Measurements from ENCODE around the gene PCOLCE2.

DNA sequence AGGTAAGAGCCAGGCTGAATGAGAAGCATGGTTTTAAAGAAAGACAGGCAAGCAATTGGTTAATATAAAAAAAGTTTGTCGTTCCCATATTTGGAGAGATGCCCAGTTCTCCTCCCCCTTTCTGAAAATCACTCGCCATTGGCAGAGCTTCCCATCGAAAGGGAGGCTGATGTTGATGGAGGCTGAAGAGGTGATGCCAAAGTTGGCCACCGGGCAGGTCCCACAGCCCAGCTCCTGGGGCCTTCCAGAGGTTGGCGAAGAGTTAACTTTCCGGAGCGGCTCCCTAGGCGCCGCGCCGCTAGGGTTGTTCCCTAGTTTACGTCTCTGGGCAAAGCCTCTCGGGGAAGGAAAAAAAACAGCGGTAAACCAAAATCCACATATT is 793 bp downstream of the PCOLCE2 start:
- TF ChIP-seq POLR2A (IDR thresholded peaks at IDR 0.05) = peak in 1 of 2 donors; percentile 4
- TF ChIP-seq, protein P1, sequence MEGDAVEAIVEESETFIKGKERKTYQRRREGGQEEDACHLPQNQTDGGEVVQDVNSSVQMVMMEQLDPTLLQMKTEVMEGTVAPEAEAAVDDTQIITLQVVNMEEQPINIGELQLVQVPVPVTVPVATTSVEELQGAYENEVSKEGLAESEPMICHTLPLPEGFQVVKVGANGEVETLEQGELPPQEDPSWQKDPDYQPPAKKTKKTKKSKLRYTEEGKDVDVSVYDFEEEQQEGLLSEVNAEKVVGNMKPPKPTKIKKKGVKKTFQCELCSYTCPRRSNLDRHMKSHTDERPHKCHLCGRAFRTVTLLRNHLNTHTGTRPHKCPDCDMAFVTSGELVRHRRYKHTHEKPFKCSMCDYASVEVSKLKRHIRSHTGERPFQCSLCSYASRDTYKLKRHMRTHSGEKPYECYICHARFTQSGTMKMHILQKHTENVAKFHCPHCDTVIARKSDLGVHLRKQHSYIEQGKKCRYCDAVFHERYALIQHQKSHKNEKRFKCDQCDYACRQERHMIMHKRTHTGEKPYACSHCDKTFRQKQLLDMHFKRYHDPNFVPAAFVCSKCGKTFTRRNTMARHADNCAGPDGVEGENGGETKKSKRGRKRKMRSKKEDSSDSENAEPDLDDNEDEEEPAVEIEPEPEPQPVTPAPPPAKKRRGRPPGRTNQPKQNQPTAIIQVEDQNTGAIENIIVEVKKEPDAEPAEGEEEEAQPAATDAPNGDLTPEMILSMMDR (IDR thresholded peaks at IDR 0.05) = no peak

Data from uterus (tissue), 2 donors.